OCI-LY1 (cell line): ENCODE measurements around the gene ZNF33A.

Source experiments
- EZH2 ChIP-seq: fragments of 200-600 bp; sonication (generic), shearing (Covaris generic); IDR thresholded peaks from 2 replicates; pipeline ENCODE4 v1.8.0; 2017; ENCODE audit warnings: borderline replicate concordance, mixed run types, mild to moderate bottlenecking, antibody characterized with exemption, low read length, moderate library complexity, mixed read lengths
- TF ChIP-seq, protein P1 (sequence below): fragments of 200-600 bp; sonication (generic), shearing (Covaris generic); IDR thresholded peaks from 2 replicates; pipeline ENCODE4 v1.5.1; 2017; ENCODE audit warnings: mild to moderate bottlenecking, antibody characterized with exemption, low read length, moderate library complexity, mixed read lengths

DNA sequence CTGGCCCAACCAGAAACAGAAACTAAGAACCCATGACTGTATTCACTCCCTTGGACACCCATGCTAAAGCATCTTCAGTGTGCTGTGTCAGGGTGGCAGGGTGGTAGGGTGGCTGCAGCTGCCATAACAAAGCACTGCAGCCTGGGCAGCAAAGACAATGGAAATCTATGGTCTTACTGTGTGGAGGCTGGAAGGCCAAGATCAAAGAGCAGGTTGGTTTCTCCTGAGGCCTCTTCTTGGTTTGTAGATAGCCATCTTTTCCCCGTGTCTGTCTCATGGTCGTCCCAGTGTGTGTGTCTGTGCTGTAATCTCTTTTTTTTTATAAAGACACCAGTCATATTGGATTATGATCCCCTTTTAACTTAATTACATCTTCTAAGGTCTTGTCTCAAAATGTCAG, 18.8 kb upstream of the ZNF33A start:
- TF ChIP-seq, protein P1, sequence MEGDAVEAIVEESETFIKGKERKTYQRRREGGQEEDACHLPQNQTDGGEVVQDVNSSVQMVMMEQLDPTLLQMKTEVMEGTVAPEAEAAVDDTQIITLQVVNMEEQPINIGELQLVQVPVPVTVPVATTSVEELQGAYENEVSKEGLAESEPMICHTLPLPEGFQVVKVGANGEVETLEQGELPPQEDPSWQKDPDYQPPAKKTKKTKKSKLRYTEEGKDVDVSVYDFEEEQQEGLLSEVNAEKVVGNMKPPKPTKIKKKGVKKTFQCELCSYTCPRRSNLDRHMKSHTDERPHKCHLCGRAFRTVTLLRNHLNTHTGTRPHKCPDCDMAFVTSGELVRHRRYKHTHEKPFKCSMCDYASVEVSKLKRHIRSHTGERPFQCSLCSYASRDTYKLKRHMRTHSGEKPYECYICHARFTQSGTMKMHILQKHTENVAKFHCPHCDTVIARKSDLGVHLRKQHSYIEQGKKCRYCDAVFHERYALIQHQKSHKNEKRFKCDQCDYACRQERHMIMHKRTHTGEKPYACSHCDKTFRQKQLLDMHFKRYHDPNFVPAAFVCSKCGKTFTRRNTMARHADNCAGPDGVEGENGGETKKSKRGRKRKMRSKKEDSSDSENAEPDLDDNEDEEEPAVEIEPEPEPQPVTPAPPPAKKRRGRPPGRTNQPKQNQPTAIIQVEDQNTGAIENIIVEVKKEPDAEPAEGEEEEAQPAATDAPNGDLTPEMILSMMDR: no peak
- no peak for TF ChIP-seq EZH2
